GM12891 (cell line): ENCODE results near the gene ENHO.

Experiments
- DNase-seq: peaks from one replicate; pipeline ENCODE4 v3.0.0; 2011; ENCODE audit warnings: low spot score; ENCODE audit not compliant: insufficient read length
- FAIRE-seq: peaks from 2 replicates; lab custom pipeline; 2011; peaks lifted over from hg19 to GRCh38; lab: Jason Lieb, UNC
- PAX5 ChIP-seq: IDR thresholded peaks from 2 replicates; pipeline ENCODE4 v1.6.1; 2011; ENCODE audit warnings: low read length, moderate library complexity, mild to moderate bottlenecking; ENCODE audit not compliant: insufficient read depth, severe bottlenecking
- POLR2A ChIP-seq: IDR thresholded peaks from 2 replicates; pipeline ENCODE4 v1.6.1; 2011; ENCODE audit warnings: low read depth, low read length, control low read depth
- POLR2AphosphoS5 ChIP-seq: IDR thresholded peaks from 2 replicates; pipeline ENCODE4 v1.6.1; 2011; ENCODE audit warnings: low read depth, low read length, control low read depth
- POU2F2 ChIP-seq: IDR thresholded peaks from 2 replicates; pipeline ENCODE4 v1.6.1; 2011; ENCODE audit warnings: low read depth, mild to moderate bottlenecking, control low read depth, low read length, moderate library complexity
- SPI1 ChIP-seq: IDR thresholded peaks from 2 replicates; pipeline ENCODE4 v1.6.1; 2011; ENCODE audit warnings: low read depth, low read length, control low read depth
- TAF1 ChIP-seq: IDR thresholded peaks from 2 replicates; pipeline ENCODE4 v1.6.1; 2011; ENCODE audit warnings: low read depth, low read length, control low read depth

The ENHO gene

GRCh38 chr9:34518110-34518616 is 4.6 kb downstream of the ENHO start:
- DNase-seq (no peak), FAIRE-seq (no peak)
- TF ChIP-seq POU2F2 (no peak), TAF1 (no peak), SPI1 (no peak), POLR2A (no peak), PAX5 (no peak), POLR2AphosphoS5 (no peak)

GRCh38 chr9:34517185-34517584 is 5.6 kb downstream of the ENHO start:
- no peak for TF ChIP-seq POLR2AphosphoS5
- no peak for TF ChIP-seq SPI1
- no peak for TF ChIP-seq POLR2A
- TF ChIP-seq PAX5: no peak
- TF ChIP-seq POU2F2: no peak
- no peak for TF ChIP-seq TAF1
- DNase-seq: no peak
- FAIRE-seq: no peak

GRCh38 chr9:34515959-34516358 is 6.8 kb downstream of the ENHO start:
- no peak for DNase-seq
- no peak for FAIRE-seq
- TF ChIP-seq POU2F2: no peak
- no peak for TF ChIP-seq TAF1
- no peak for TF ChIP-seq POLR2A
- no peak for TF ChIP-seq PAX5
- TF ChIP-seq SPI1: no peak
- no peak for TF ChIP-seq POLR2AphosphoS5

- no peak for FAIRE-seq
These were observed 8.0 kb downstream of the ENHO start for GRCh38 chr9:34514816-34515215.

GRCh38 chr9:34514401-34514800 is 8.4 kb downstream of the ENHO start:
- no peak for TF ChIP-seq PAX5
- TF ChIP-seq POU2F2: no peak
- no peak for TF ChIP-seq TAF1
- no peak for TF ChIP-seq POLR2AphosphoS5
- TF ChIP-seq POLR2A: no peak
- TF ChIP-seq SPI1: no peak
- FAIRE-seq (no peak), DNase-seq (no peak)

More at GRCh38 chr9:34514816-34515215, 8.0 kb downstream of the ENHO start:
- no peak for DNase-seq
- TF ChIP-seq SPI1 (no peak), PAX5 (no peak), POU2F2 (no peak), POLR2A (no peak), POLR2AphosphoS5 (no peak), TAF1 (no peak)

GRCh38 chr9:34513567-34514214 is 9.1 kb downstream of the ENHO start:
- no peak for DNase-seq
- FAIRE-seq: no peak
- TF ChIP-seq TAF1 (no peak), POLR2AphosphoS5 (no peak), SPI1 (no peak)

GRCh38 chr9:34512131-34513078 is 10.4 kb downstream of the ENHO start:
- DNase-seq (no peak), FAIRE-seq (no peak)
- no peak for TF ChIP-seq POLR2A
- no peak for TF ChIP-seq TAF1
- no peak for TF ChIP-seq PAX5
- no peak for TF ChIP-seq POLR2AphosphoS5
- no peak for TF ChIP-seq SPI1
- TF ChIP-seq POU2F2: no peak

GRCh38 chr9:34510497-34511468 is 12.0 kb downstream of the ENHO start:
- FAIRE-seq: no peak
- TF ChIP-seq TAF1 (no peak), PAX5 (no peak)
- no peak for DNase-seq

- FAIRE-seq (no peak), DNase-seq (no peak)
- TF ChIP-seq SPI1 (no peak), PAX5 (no peak), TAF1 (no peak), POLR2AphosphoS5 (no peak), POU2F2 (no peak), POLR2A (no peak)
These were observed 13.8 kb downstream of the ENHO start for GRCh38 chr9:34508951-34509350.
